ENCODE measurements around the gene POU5F2.

Gene POU5F2, protein sequence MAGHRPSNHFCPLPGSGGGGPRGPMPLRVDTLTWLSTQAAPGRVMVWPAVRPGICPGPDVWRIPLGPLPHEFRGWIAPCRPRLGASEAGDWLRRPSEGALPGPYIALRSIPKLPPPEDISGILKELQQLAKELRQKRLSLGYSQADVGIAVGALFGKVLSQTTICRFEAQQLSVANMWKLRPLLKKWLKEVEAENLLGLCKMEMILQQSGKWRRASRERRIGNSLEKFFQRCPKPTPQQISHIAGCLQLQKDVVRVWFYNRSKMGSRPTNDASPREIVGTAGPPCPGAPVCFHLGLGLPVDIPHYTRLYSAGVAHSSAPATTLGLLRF

DNA sequence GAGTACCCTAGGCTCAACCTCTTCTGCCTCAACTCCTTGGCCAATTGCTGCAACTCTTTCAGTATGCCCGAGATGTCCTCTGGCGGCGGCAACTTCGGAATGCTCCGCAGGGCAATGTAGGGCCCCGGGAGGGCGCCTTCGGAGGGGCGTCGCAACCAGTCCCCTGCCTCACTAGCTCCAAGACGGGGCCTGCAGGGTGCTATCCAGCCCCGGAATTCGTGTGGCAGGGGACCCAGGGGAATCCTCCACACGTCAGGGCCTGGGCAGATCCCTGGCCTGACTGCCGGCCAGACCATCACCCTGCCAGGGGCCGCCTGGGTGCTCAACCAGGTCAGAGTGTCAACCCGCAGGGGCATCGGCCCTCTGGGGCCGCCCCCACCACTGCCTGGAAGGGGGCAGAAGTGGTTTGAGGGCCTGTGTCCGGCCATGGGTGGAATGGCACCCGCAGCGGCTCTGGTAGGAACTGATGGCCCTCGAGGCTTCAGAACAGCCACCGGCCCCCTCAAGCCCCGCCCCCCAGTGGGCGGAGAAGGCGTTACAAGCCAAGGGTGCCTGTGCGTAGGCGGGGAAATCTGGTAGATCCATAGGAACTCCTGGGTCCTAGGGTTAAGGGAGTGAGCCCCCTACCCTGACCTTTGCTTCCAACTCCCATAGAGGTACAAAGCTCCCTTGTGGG is at the start of gene POU5F2:
POU5F2 (minus strand) TSS at position 465 of the 676 bp plus-strand sequence; CDS start at position 428, 37 bp downstream.
- intact Hi-C loops (cut with DNase I; ENCODE audit: low total_unique reads): no loop called here
- peak in 1 of 2 donors; percentile 51 for DNase-seq
- H3K36me3 ChIP-seq: peaks cover 12 to 13% (median 12%) of the 10 kb centered on the region in 3 donors
- H3K27ac ChIP-seq: no peak within 1 kb of the TSS
- H3K4me1 ChIP-seq: no peaks in the 10 kb centered on the region
- no peak within 1 kb of the TSS for H3K4me3 ChIP-seq
- H3K9me3 ChIP-seq: no peaks in the 10 kb centered on the region
- no peaks in the 10 kb centered on the region for H3K27me3 ChIP-seq
- no peak for TF ChIP-seq CTCF (IDR thresholded peaks at IDR 0.05)

DNA sequence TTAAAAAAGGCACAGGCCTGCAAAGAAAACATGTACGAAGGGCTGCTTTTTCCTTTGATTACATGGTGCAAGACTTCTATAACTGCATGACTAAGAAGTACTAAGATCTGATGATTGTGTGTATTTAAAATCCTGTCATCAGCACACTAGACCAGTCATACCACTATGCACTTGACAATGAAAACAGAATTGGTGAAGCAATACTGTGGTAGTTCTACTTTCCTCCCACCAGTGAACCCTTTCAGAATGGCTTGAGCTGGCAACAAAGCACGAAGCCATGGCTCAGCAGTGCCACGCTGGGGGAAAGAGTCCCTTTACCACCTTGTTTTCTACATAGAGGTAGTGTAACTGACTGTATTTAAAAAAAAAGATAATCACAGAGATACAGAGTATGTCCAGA is 49.0 kb upstream of the POU5F2 start:
- intact Hi-C loops (cut with DNase I; ENCODE audit: low total_unique reads): no loop called here
- TF ChIP-seq CTCF (IDR thresholded peaks at IDR 0.05): no peak
- Histone ChIP-seq H3K4me1 (no peaks in the 10 kb centered on the region), H3K9me3 (no peaks in the 10 kb centered on the region), H3K36me3 (peaks cover 0 to 11% (median 9%) of the 10 kb centered on the region in 3 donors), H3K27ac (no peak overlapping the region), H3K27me3 (no peaks in the 10 kb centered on the region), H3K4me3 (no peak overlapping the region)
- no peak for DNase-seq

DNA sequence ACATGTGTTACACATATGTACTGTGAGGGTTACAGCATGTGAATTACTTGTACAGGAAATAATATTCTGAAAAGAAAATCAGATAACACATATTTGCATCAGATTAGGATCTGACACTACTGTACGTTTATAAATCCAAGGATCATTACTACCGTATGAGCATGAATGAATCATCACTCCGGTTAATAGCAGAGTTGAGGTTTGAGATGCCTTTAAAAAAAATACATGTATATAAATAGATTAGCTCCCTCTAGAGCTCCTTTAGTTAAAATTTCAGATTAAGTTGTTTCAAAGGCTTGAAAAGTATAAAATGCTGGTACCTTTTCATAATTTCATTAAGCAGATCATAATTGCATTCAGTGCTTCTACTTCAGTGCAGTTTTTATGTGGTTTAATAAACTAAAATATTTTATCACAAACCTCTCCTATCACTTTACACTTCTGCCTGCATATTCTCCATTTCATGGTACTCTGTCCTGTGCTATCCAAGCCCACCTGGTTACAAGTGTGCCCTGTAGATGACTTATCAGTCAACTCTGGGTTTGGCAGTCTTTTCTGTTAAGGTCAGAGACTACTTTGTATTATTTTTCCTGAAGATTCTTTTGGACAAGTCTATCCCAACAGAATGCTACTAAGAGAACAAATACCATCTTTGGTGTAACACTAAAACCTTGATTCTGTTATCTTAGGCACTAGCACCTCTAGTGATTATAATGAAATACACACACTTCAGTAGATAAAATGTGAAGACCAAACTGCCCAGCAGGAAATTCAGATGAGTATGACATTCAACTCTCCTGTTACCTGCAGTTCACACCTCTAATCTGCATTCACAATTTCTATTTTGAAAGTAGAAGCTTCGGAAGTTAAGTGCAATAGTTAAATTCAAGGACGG is 48.0 kb upstream of the POU5F2 start:
- no peaks in the 10 kb centered on the region for H3K4me1 ChIP-seq
- intact Hi-C loops (cut with DNase I; ENCODE audit: low total_unique reads): no loop called here

GRCh38 chr5:93787598-93787997 is 46.2 kb upstream of the POU5F2 start:
- Histone ChIP-seq H3K36me3 (no peaks in the 10 kb centered on the region), H3K27ac (no peak overlapping the region), H3K9me3 (no peaks in the 10 kb centered on the region), H3K4me1 (no peaks in the 10 kb centered on the region), H3K27me3 (no peaks in the 10 kb centered on the region), H3K4me3 (no peak overlapping the region)
- no peak for TF ChIP-seq CTCF (IDR thresholded peaks at IDR 0.05)
- intact Hi-C loops (cut with DNase I; ENCODE audit: low total_unique reads): no loop called here
- no peak for DNase-seq

More for the DNA sequence above, 48.0 kb upstream of the POU5F2 start:
- no peak for DNase-seq
- no peaks in the 10 kb centered on the region for H3K27me3 ChIP-seq
- no peak for TF ChIP-seq CTCF (IDR thresholded peaks at IDR 0.05)
- no peak overlapping the region for H3K27ac ChIP-seq
- no peaks in the 10 kb centered on the region for H3K9me3 ChIP-seq
- no peak overlapping the region for H3K4me3 ChIP-seq
- H3K36me3 ChIP-seq: peaks cover 0 to 2% (median 1%) of the 10 kb centered on the region in 3 donors

GRCh38 chr5:93785475-93785874 is 44.1 kb upstream of the POU5F2 start:
- TF ChIP-seq CTCF (IDR thresholded peaks at IDR 0.05): no peak
- intact Hi-C loops (cut with DNase I; ENCODE audit: low total_unique reads): no loop called here
- Histone ChIP-seq H3K4me3 (no peak overlapping the region), H3K4me1 (no peaks in the 10 kb centered on the region), H3K27me3 (no peaks in the 10 kb centered on the region), H3K27ac (no peak overlapping the region), H3K9me3 (no peaks in the 10 kb centered on the region), H3K36me3 (no peaks in the 10 kb centered on the region)
- no peak for DNase-seq
